H1 (cell line): ENCODE results near the gene GALNTL6.

ENCODE experiments used
- CEBPB ChIP-seq: IDR thresholded peaks from 2 replicates; pipeline ENCODE4 v1.6.1; 2012; ENCODE audit warnings: low read depth, low read length
- CTCF ChIP-seq, 3 experiments: IDR thresholded peaks; 1 replicate in 2 of 3; 2 replicates in 1 of 3; pipeline versions ENCODE4 v1.5.1 to v1.6.1; 2011; ENCODE audit warnings: low read length in 3 of 3, mild to moderate bottlenecking in 3 of 3, inconsistent platforms in 2 of 3, low read depth in 1 of 3, moderate library complexity in 1 of 3; ENCODE audit not compliant: insufficient read depth in 1 of 3; ENCODE audit errors: control extremely low read depth in 1 of 3
- EZH2 ChIP-seq: fragments of 200-600 bp; sonication (generic); IDR thresholded peaks from 2 replicates; pipeline ENCODE4 v1.7.1; 2012; ENCODE audit warnings: low read depth, mild to moderate bottlenecking, moderate library complexity, low read length, inconsistent platforms; ENCODE audit not compliant: severe bottlenecking
- GABPA ChIP-seq: IDR thresholded peaks from 2 replicates; pipeline ENCODE4 v1.6.1; 2011; ENCODE audit warnings: mild to moderate bottlenecking, low read length, moderate library complexity, borderline replicate concordance; ENCODE audit not compliant: insufficient read depth
- JUND ChIP-seq: IDR thresholded peaks from 2 replicates; pipeline ENCODE4 v1.6.1; 2011; ENCODE audit warnings: mild to moderate bottlenecking, improper control_type of control experiment, low read length
- MAFK ChIP-seq: IDR thresholded peaks from 2 replicates; pipeline ENCODE4 v1.6.1; 2012; ENCODE audit warnings: low read depth, mild to moderate bottlenecking, improper control_type of control experiment, low read length
- POLR2A ChIP-seq, 2 experiments: IDR thresholded peaks; 1 replicate in 1 of 2; 2 replicates in 1 of 2; pipeline ENCODE4 v1.6.1; 2011; ENCODE audit warnings: low read depth in 2 of 2, low read length in 2 of 2, mild to moderate bottlenecking in 2 of 2; ENCODE audit errors: control extremely low read depth in 1 of 2
- POLR2AphosphoS5 ChIP-seq: IDR thresholded peaks from 2 replicates; pipeline ENCODE4 v1.6.1; 2011; ENCODE audit warnings: low read depth, low read length
- SP2 ChIP-seq: IDR thresholded peaks from 2 replicates; pipeline ENCODE4 v1.6.1; 2012; ENCODE audit warnings: mild to moderate bottlenecking, low read length, inconsistent platforms
- YY1 ChIP-seq: IDR thresholded peaks from 2 replicates; pipeline ENCODE4 v1.6.1; 2011; ENCODE audit warnings: low read depth, mild to moderate bottlenecking, low read length

- TF ChIP-seq SP2 (no peak), YY1 (no peak), JUND (no peak), POLR2AphosphoS5 (no peak), POLR2A (IDR thresholded peaks at IDR 0.05; ENCODE audit: control extremely low read depth in 1 of 2, low read depth in 2 of 2, low read length in 2 of 2) (no peak), CEBPB (no peak), GABPA (no peak), EZH2 (no peak), MAFK (no peak), CTCF (IDR thresholded peaks at IDR 0.05; ENCODE audit: control extremely low read depth in 1 of 3, insufficient read depth in 1 of 3, low read depth in 1 of 3, low read length in 3 of 3) (no peak)
These were observed 329.1 kb downstream of the GALNTL6 start for GRCh38 chr4:172142281-172142741.
